HS-5 (cell line): ENCODE results near the gene CSN3.
"Not testable (repeated sequence)": the region's sequence is repeated elsewhere in the genome, so short reads cannot be mapped to it uniquely, and the experiment has no call there.

ENCODE experiments used
- DNase-seq: peaks from one replicate; pipeline ENCODE4 v3.0.0-alpha.2; 2012; ENCODE audit warnings: low read depth

The CSN3 gene, protein sequence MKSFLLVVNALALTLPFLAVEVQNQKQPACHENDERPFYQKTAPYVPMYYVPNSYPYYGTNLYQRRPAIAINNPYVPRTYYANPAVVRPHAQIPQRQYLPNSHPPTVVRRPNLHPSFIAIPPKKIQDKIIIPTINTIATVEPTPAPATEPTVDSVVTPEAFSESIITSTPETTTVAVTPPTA

DNA sequence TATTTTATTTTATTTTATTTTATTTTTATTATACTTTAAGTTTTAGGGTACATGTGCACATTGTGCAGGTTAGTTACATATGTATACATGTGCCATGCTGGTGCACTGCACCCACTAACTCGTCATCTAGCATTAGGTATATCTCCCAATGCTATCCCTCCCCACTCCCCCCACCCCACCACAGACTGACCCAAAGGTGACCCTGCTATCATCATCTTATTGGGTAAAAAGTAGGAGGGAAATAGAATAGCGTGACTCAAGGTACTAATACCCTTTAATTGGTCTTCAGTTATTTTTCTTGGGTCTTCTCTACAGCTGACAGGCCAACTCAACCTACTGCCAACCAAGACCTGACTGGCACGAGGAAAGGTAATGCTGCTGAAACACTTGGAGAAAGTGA lies at the start of gene CSN3:
Gene CSN3, plus strand, starts transcription at position 301 of the 400 bp plus-strand sequence. CDS start 2,223 bp downstream, outside the sequence.
- DNase-seq = not testable (repeated sequence)

DNA sequence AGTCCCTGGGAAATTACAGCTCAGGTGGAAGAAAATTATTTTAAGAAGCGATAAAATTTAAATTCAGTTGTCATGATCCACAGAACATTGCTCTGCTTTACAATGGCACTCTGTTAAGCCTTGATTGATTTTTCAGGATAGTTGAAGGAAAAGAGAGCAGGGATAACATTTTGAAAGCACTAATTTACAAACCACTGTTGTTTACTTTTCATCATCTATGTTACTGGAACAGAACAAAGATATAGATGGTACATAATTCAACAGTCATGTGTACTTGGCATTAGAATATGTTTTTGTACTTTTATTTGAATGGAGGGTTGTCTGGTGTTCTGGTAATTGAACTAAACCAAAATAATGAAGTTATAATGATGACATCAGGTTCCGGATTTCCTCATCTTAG lies 49.5 kb upstream of the CSN3 start:
- DNase-seq = no peak

DNA sequence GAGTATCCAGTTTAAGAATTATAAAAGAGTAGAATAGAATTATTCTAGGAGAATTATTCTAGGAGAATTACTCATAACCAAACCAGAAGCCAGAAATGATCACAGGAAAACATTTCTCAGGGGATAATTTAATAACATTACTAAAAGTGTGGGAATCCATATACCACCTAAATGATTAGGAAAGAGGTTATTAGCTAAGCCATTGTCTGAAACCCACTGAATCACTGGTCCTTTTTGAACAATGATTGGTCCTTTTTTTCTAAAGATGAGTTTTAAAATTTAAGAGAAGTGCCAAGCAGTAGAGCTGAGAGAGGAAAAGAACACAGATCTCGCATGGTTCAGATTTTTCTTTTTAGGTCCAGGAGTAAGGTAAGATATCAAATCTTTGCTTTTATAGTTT lies 47.0 kb upstream of the CSN3 start, which contains the start of gene ODAM:
Gene ODAM, plus strand, starts transcription at position 301 of the 400 bp plus-strand sequence. CDS start 819 bp downstream, outside the sequence.
- DNase-seq = no peak

DNA sequence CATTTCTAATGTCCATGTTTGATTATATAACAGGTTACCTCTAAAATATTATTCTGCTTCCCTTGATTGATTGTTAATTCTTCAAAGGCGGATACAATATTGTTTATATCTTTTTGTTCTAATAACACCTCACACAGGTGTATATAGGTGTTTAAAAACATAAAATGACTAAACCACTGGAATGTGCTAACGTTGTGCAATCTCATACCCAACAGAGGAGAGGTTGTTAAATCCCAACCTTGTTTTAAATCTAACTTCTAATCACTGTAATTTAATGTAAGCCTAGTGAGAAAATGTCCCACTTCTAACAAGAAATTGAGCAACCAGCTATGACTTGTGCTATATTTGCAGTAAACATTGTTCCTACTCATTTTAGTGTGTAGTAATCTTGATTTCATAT lies 45.5 kb upstream of the CSN3 start:
- DNase-seq = no peak

DNA sequence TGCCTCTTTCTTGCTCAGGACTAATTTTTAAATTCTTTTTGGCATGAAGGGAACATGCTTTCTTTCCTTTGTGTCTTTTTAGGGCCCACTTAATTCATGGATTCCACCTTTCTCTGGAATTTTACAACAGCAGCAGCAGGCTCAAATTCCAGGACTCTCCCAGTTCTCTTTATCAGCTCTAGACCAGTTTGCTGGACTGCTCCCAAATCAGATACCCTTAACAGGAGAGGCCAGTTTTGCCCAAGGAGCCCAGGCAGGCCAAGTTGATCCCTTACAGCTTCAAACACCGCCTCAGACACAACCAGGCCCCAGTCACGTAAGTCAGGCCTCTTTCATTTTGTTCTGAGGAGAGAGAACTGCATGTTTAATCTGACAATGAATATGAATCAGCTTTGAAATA lies 44.6 kb upstream of the CSN3 start:
- no peak for DNase-seq

DNA sequence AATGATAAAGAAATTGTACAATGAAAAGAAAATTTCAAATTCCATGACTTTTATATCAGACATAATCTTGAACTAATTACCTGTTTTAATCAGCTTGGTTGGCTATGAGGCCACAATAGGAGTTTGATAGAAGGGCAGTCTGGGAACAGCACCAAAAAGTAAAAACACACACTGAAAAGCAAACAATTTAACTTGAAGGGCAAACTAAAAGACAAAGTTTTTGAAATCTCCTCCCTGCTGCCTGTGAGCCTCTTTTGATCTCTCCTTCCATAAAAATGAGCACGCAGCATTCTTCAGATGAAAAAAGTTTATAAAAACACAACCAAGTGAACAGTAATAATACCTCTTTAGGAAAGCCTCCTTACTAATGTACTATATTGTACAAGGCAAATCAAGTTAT lies 38.8 kb upstream of the CSN3 start:
- DNase-seq = no peak

DNA sequence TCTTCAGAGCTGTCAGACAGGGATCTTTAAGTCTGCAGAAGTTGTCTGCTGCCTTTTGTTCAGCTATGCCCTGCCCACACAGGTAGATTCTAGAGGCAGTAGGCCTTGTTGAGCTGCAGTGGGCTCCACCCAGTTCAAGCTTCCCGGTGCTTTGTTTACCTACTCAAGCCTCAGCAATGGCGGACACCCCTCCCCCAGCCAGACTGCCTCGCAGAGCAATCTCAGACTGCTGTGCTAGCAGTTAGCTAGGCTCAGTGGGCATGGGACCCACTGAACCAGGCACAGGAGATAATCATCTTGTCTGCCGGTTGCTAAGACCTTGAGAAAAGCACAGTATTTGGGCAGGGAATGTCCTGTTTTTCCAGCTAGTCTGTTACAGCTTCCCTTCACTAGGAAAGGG lies 29.6 kb upstream of the CSN3 start:
- not testable (repeated sequence) for DNase-seq

DNA sequence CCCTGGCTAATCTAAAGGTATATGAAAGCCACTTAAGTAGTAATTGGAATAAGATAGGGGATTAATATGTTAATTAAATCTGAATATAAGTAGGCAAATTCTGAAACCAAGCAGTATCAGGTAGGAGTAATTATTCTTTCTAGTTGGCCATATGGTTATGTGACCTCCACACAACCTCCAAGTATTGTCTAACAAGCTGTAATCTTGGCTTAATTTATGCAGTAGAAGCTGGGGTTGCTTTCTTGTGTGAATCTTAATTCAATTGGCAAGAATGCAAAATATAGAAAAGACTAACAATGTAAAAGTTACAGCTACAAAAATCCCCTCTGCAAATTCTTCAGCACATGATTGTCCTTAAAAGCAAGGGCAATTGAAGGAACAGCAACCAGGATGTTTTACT lies 26.3 kb upstream of the CSN3 start:
- DNase-seq = not testable (repeated sequence)

DNA sequence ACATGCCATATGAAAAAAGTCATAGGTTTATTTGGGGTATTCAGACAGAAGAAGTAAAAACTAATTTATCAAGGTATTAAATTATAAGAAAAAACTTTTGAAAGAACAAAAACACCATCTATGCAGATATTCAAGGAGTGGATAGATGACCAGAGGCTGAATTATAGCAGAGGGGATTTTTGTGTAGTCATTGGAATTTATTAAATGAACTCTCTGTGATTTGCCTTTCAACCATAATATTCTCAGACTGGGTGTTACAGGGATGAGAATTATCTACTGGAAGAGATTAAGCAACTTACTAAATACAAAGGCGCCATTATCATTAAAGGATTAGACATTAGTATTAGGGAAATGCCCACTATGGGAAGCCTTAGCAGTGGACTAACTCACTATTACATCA lies 25.8 kb upstream of the CSN3 start:
- not testable (repeated sequence) for DNase-seq

DNA sequence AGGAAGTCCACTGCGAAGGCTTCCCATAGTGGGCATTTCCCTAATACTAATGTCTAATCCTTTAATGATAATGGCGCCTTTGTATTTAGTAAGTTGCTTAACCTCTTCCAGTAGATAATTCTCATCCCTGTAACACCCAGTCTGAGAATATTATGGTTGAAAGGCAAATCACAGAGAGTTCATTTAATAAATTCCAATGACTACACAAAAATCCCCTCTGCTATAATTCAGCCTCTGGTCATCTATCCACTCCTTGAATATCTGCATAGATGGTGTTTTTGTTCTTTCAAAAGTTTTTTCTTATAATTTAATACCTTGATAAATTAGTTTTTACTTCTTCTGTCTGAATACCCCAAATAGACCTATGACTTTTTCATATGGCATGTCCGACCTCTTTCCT lies 21.0 kb upstream of the CSN3 start:
- not testable (repeated sequence) for DNase-seq

DNA sequence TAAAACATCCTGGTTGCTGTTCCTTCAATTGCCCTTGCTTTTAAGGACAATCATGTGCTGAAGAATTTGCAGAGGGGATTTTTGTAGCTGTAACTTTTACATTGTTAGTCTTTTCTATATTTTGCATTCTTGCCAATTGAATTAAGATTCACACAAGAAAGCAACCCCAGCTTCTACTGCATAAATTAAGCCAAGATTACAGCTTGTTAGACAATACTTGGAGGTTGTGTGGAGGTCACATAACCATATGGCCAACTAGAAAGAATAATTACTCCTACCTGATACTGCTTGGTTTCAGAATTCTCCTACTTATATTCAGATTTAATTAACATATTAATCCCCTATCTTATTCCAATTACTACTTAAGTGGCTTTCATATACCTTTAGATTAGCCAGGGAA lies 20.6 kb upstream of the CSN3 start:
- not testable (repeated sequence) for DNase-seq

DNA sequence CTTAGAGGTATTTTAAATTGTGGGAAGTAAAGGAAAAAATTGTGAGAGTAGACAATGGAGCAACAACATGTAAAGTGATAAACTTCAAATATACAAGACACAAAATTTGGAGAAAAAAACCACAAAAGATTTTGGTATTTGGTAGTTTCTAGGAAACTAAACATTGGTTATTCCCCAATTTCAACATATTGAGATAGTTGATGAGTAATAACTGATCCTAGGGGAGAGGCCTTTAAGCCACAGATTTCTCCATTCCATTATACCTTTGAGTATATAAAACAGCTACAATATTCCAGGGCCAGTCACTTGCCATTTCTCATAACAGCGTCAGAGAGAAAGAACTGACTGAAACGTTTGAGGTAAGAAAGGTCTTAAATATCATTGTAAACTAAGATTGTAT lies 16.6 kb upstream of the CSN3 start, which contains the start of gene FDCSP:
Gene FDCSP, plus strand, starts transcription at position 301 of the 400 bp plus-strand sequence. CDS start 5,071 bp downstream, outside the sequence.
- no peak for DNase-seq

DNA sequence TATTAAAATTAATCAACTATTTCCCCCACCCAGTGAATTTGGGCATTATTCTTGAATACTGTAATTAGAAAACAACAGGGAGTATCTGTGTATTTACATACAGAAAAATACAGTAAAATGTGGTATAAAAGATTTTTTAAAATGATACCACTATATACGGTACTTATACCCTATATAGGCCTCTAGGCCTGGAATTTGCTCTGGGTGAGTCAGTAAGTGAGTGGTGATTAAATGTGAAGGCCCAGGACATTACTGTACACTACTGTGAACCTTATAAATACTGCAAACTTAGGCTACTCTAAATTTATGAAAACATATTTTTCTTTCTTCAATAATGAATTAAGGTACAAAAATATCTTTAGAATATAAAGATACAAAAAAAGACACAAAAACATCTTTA lies 6.3 kb upstream of the CSN3 start:
- no peak for DNase-seq

DNA sequence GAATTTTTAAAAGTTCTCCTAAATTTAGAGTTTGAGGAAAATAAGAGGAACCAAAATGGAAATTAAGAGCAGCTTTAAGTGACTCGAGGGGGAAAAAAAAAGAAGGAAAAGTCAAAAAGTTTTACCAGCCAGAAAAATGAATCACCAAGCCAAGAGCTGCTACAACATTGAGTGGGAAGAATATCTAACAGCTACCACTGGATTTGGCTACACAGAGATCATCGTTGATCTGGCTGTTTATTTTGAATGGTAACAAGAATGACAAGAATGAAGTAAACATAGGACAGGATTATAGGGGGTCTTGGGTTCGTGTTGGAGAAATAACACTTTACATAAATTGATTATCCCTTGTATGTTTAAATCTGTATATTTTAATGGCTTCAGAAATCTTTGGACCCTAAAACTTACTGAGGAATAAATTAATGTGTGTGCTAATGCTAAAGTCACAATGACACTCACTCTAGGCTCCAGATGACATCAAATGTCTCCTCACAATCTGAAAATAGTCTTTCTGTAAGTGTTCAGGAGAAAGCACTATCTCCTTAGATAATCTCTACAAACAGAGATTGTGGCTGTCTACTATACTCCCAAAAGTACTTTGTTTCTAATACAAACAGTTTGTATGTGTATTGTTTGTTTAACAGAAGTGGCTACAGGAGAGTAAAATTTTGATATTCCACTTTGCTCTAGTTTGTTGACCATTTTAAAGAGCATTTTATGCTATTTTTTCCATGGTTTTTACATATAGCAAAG lies 3.1 kb upstream of the CSN3 start:
- no peak for DNase-seq

DNA sequence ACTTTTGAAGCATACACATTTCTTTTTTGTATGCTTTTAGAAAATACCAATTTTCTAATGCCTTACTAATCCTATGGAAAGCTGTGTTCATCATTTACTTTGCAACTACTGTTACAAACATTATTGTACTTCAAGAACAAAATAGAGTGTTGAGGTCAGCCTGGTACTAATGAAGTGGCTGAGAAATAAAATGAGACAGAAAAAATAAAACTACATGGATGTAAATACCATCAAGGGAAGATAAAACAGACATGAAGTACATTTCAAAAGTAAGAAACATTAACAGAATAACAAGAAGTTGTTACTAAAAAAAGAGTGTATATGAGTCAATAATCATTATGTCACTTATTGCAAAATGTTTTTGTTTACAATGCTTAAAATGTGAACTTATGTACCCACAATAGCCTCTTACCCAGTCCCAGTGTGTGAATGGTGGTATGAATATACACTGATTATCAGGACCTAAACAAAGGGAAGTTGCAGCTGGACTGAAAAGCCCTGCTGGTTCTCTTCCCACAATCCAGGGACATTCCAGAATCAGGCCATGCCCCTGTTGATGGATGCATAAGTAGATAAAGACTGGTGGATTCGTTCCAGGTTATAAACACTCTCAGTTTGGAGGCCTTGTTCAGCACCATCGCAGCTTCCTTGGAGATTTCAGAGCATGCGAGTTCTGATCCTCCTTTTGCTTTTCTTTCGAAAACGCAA lies 2.4 kb upstream of the CSN3 start:
- no peak for DNase-seq

DNA sequence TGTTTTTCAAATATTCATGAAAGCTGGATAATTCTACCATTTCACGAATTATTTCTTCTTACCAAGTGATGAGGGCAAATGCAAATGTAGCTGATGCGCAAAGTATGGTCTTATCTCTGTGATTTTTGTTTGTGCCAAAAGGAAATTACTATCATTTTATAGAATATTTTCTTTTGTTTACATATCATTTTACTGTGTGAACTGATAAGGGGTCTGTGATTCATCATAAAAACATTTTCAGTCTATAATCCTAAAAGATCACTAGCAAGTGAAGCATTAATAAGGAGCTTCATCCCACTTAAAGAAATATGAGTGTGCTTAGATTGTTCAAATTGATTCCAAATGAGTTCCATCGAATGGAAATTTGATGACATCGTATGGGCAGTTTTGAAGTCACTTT lies 694 bp downstream of the CSN3 start:
- no peak for DNase-seq

DNA sequence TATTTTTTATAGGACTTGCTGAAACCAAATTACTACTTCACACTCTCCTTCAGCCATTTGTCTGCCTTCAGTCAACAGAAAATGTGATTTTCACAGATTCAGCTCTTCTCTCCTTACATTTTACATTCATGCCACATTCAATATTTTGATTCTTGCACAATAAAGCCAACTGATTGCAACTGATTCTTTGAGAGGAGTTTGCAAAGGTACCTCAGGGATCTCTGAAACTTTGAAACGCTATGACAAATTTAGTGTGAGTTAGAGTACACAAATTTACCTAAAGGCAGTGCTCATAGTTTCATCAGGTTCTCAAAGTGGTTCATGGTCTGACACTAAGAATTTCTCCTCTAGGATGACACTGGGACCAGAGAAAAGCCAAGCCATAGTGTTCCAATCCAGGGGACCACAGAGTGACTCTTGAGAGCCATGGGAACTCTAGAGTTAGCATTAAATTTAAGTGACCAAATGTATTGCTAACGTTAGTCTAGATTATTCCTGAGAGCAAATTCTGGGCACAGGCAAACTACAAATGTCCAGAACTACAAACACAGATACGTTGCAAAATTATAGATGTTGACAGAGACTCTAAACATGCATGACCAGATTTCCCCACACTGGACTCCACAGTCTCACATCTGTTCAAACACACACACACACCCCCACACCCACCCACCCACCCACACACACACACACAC lies 9.0 kb downstream of the CSN3 start:
- DNase-seq = no peak

DNA sequence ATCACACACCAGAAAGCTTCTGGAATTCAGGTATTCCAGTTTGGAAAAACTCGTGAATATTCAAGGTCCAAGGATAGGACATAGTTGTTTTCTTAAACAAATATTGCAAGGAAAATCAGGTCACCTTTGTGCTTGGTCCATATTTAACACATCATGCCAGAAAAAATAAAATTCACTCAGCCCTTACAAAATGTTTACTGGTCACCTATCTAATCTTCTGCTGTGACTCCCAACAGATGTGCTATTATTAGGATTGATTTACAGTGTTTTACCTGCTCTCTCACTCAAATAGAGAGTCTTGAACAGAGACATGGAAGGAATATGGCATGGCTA lies 9.5 kb downstream of the CSN3 start:
- DNase-seq = no peak

DNA sequence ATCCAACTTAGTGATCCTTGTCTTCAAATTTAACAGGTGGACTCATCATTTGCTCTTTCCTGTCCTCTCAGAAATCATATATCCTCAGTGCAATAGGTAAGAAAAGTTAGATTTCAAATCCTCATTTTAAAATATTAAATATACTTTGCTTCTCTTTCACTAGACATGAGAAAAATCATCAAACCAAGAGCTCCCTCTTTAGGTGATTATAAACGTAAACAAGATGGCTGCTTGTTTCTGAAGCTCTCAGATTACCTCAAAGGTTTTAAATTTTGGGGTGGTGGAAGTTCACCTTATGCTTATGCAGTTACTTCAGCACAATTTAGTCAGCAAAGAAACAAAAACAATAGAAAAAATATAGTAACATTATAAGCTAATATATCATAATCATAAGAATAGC lies 27.3 kb downstream of the CSN3 start:
- no peak for DNase-seq

DNA sequence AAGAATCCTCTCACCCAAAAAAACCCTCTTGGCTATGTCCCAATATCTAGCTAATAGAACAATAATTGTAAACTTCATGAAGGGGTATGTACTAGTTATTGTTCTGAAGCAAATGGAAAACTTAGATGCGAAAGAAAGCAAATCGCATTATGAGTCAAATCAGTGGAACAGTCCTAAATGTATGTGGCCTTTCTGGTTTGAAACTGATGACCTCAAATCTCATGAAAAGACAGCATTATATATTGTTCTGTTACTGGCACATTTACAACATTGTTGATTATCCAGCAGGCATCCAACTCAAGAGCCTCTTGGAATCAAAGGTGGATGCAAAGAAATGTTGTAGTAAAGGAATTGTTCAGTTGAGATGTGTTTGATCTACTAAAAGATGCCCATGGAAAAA lies 34.7 kb downstream of the CSN3 start:
- DNase-seq = no peak

DNA sequence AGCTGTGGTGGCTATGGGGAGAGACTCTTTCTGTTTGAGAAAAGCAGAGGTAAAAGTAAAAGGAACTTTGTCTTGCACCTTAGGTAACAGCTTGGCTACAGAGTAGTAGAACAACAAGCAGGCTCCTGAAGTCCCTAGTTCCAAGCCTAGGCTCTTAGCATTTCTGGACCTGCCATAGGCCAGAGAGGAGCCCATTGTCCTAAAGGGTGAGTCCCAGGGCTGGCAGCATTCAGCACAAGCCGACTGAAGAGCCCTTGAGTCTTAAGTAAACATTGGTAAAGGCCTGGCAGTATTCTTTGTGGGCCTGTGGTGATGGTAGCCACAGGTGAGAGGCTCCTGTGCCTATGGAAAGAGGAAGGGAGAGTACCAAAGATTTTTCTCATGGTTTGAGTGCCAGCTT lies 38.2 kb downstream of the CSN3 start:
- DNase-seq = no peak

DNA sequence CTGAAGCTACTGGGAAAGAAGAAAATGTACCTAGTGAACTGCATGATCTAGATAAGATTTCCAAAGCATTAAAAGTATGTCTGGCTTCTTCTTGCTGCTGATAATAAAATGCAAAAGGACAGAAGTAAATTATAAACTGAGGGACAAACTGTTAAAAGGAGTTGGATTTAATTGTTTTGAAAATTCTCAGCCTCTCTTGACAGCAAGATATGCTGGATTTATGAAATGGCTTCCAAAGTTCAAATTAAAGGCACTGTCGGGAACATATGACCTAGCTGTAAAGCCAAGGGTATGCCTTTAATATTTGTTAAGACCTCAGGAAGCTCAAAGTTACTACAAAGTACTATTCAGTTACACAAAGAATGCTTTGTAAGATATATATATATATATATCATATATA lies 46.3 kb downstream of the CSN3 start:
- no peak for DNase-seq

DNA sequence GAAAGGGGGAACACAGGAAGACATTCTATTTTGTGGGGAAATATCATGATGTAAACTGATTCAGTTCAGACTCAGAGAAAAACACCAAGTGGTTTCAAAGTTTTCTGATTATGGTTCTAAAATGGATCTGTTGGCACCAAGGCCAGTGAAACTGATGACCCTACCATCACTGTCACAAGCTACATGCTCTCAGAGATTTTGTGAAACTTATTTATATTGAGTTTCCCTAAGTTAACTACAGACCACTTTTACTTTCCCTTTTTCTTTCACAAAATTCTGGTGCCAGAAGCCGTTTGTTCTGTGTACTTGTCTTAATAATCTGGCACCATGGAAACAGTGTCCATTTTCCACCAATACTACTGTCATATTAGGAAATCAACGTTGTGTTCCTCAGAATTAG lies 48.9 kb downstream of the CSN3 start:
- no peak for DNase-seq
